Left lung (tissue), 10 donors: ENCODE measurements around the gene CIB1. TPM values are rescaled to one million over a fixed set of nuclear protein-coding genes. Genes with fewer than 3 reads are reported as not detected.
A peak's percentile ranks its signal among the peaks of the same experiment; 100 is the strongest.

Source experiments
- ATAC-seq: fragments of 200-7000 bp; cut with Tn5 transposase; one replicate; pipeline ENCODE4 v1.9.1; 2020; ENCODE audit warnings: moderate library complexity
- DNase-seq, 4 donors: peaks; one replicate each; pipeline ENCODE4 v3.0.0-alpha.2; 2013 to 2020
- H3K27ac ChIP-seq, 2 donors: fragments of 200-600 bp; sonication (generic) in 1 of 2; one replicate each; pipeline versions ENCODE4 v1.5.0 to v1.8.0; 2020 to 2021
- H3K27me3 ChIP-seq, 2 donors: fragments of 200-600 bp; sonication (generic) in 1 of 2; one replicate each; pipeline versions ENCODE4 v1.5.0 to v1.8.0; 2020 to 2021
- H3K36me3 ChIP-seq, 2 donors: fragments of 200-600 bp; sonication (generic) in 1 of 2; one replicate each; pipeline versions ENCODE4 v1.5.0 to v1.8.0; 2020 to 2021
- H3K4me1 ChIP-seq, 2 donors: fragments of 200-600 bp; one replicate each; pipeline ENCODE4 v1.8.0; 2021
- H3K4me3 ChIP-seq, 2 donors: fragments of 200-600 bp; sonication (generic) in 1 of 2; one replicate each; pipeline versions ENCODE4 v1.5.0 to v1.8.0; 2020 to 2021; ENCODE audit warnings: mild to moderate bottlenecking in 1 of 2
- H3K9me3 ChIP-seq, 2 donors: fragments of 200-600 bp; sonication (generic) in 1 of 2; one replicate each; pipeline versions ENCODE4 v1.5.0 to v1.8.0; 2020 to 2021
- CTCF ChIP-seq, 2 donors: fragments of 200-600 bp; sonication (generic) in 1 of 2; IDR thresholded peaks; one replicate each; pipeline versions ENCODE4 v1.5.0 to v1.8.0; 2021; ENCODE audit warnings: antibody characterized with exemption in 2 of 2
- intact Hi-C, 2 donors: fragments of 100-400 bp; cut with DNase I; formaldehyde crosslinking; loops; one replicate each; pipeline versions ENCODE4 v1.11.2 to v1.14.2; 2022
- polyA plus RNA-seq, 6 donors: library from polyadenylated mRNA; unstranded; fragments of 120-200 nt; gene quantifications; one replicate each; pipeline ENCODE4 v1.2.1, GENCODE V29; 2013; ENCODE audit not compliant: insufficient read length in 6 of 6
- total RNA-seq, 2 donors: library from RNA; stranded (reverse); fragmentation: NEBNext Ultra II Directional; extraction: Animal tissue kit (Norgen Biotek cat#: 25700); gene quantifications; one replicate each; pipeline ENCODE4 v1.2.1, GENCODE V29; 2021
- donor health status: DM: no; HTN: yes; CAD: no.
- donor health status: DM: no; HTN: no; CAD: no.

The CIB1 gene
- total and polyA plus RNA-seq, 8 donors = 43.4 to 84.6 (median 53.5) TPM

GRCh38 chr15:90231028-90232017 lies 2.4 kb downstream of the CIB1 start:
- TF ChIP-seq CTCF (IDR thresholded peaks at IDR 0.05) = no peak
- Histone ChIP-seq H3K27ac (peak overlapping the region; percentile 9 to 70), H3K4me1 (peaks cover 14 to 40% of the 10 kb centered on the region in 2 donors), H3K36me3 (peaks cover 0 to 48% of the 10 kb centered on the region in 2 donors), H3K4me3 (peak overlapping the region in 1 of 2 donors; percentile 66), H3K27me3 (no peaks in the 10 kb centered on the region), H3K9me3 (no peaks in the 10 kb centered on the region)
- ATAC-seq (no peak), DNase-seq (peak in 2 of 4 donors; percentile 75 to 85)
- intact Hi-C loops = no loop called here

DNA sequence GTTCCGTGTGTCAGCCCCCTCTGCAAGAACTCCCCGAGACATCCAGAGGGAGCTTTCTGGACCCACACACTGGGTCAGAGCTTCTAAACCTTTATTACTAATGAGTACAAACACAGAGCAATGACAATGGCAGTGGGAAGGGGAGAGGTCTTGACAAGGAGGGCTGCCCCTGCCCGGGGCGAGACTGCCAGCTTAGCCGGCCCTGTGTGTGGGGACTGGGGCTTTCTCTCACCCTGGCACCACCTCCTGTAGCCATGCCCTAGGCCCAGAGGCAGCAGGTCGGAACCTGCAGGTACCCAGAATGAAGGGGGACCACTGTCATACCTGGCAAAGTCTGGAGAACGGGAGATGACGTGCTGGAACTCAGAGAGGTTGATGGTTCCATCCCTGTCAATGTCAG lies 3.1 kb downstream of the CIB1 start:
- peaks cover 0 to 55% of the 10 kb centered on the region in 2 donors for H3K36me3 ChIP-seq
- no peak for TF ChIP-seq CTCF (IDR thresholded peaks at IDR 0.05)
- intact Hi-C loops = no loop called here

DNA sequence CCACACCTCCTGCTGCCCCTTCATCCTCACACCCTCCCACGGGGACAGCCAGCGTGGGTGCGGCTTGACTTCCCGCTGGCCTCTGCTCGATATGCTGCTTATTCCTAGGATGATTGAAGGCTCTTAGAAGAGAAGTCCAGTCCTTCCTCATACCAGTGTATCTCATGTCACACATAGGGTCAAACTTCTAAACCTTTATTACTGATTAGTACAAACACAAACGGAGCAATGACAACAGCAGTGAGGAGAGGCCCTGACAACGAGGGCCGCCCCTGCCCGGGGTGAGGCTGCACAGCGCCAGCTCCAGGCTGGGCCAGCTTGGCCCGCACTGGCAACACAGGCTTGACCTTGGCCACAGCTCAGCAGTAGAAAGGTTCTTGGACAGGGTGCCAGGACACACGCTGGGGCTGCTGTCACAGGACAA lies 3.7 kb downstream of the CIB1 start:
- no peak for TF ChIP-seq CTCF (IDR thresholded peaks at IDR 0.05)
- Histone ChIP-seq H3K27me3 (no peaks in the 10 kb centered on the region), H3K4me3 (no peak overlapping the region), H3K36me3 (peaks cover 0 to 61% of the 10 kb centered on the region in 2 donors), H3K9me3 (no peaks in the 10 kb centered on the region), H3K27ac (peak overlapping the region in 1 of 2 donors; percentile 70), H3K4me1 (peaks cover 14 to 40% of the 10 kb centered on the region in 2 donors)
- intact Hi-C loops = no loop called here
- DNase-seq (peak in 1 of 4 donors; percentile 42), ATAC-seq (no peak)

More for the DNA sequence above, 3.1 kb downstream of the CIB1 start:
- Histone ChIP-seq H3K9me3 (no peaks in the 10 kb centered on the region), H3K4me3 (no peak overlapping the region), H3K4me1 (peaks cover 14 to 40% of the 10 kb centered on the region in 2 donors), H3K27ac (peak overlapping the region; percentile 9 to 70), H3K27me3 (no peaks in the 10 kb centered on the region)
- no peak for ATAC-seq
- no peak for DNase-seq

GRCh38 chr15:90228960-90229359 lies 4.8 kb downstream of the CIB1 start:
- no peak for ATAC-seq
- peaks cover 0 to 72% of the 10 kb centered on the region in 2 donors for H3K36me3 ChIP-seq
- H3K27ac ChIP-seq = no peak overlapping the region
- no peak overlapping the region for H3K4me3 ChIP-seq
- no peaks in the 10 kb centered on the region for H3K9me3 ChIP-seq
- no peaks in the 10 kb centered on the region for H3K27me3 ChIP-seq
- peaks cover 14 to 32% of the 10 kb centered on the region in 2 donors for H3K4me1 ChIP-seq
- intact Hi-C loops = no loop called here
- TF ChIP-seq CTCF (IDR thresholded peaks at IDR 0.05) = no peak
- DNase-seq = no peak
